DND-41 (cell line): ENCODE data around the gene HABP4.

Experiments used
- ATAC-seq: fragments of 200-7000 bp; cut with Tn5 transposase; 3 replicates; pipeline ENCODE4 v1.9.1; 2021; ENCODE audit warnings: low read depth; ENCODE audit not compliant: insufficient read depth
- DNase-seq: peaks from one replicate; pipeline ENCODE4 v3.0.0-alpha.2; 2020
- H2AFZ ChIP-seq: 2 replicates; pipeline ENCODE4 v1.6.0; 2012; ENCODE audit warnings: low read depth, low read length
- H3K27ac ChIP-seq: 2 replicates; pipeline ENCODE4 v1.5.1; 2012; ENCODE audit warnings: low read length, inconsistent platforms
- H3K27me3 ChIP-seq: fragments of 200-600 bp; sonication (generic); 2 replicates; pipeline ENCODE4 v1.6.0; 2012; ENCODE audit warnings: low read length, mild to moderate bottlenecking, inconsistent platforms; ENCODE audit not compliant: insufficient read depth, poor library complexity
- H3K36me3 ChIP-seq: 2 replicates; pipeline ENCODE4 v1.5.1; 2012; ENCODE audit warnings: low read length, inconsistent platforms; ENCODE audit not compliant: insufficient read depth
- H3K4me1 ChIP-seq: 2 replicates; pipeline ENCODE4 v1.5.1; 2012; ENCODE audit warnings: mild to moderate bottlenecking, low read length; ENCODE audit not compliant: insufficient read depth
- H3K4me2 ChIP-seq: 2 replicates; pipeline ENCODE4 v1.6.0; 2012; ENCODE audit warnings: mild to moderate bottlenecking, moderate library complexity, low read length, inconsistent platforms; ENCODE audit not compliant: insufficient read depth
- H3K4me3 ChIP-seq, 2 experiments: fragments of 200-600 bp in 1 of 2; shearing (Covaris generic) in 1 of 2; 2 replicates each; pipeline ENCODE4 v1.5.1; 2012 to 2016; ENCODE audit warnings: inconsistent platforms in 2 of 2, low read length in 2 of 2, mild to moderate bottlenecking in 2 of 2, low read depth in 1 of 2, moderate library complexity in 1 of 2
- H3K79me2 ChIP-seq: 2 replicates; pipeline ENCODE4 v1.6.0; 2012; ENCODE audit warnings: low read length, inconsistent platforms; ENCODE audit not compliant: insufficient read depth
- H3K9ac ChIP-seq: 2 replicates; pipeline ENCODE4 v1.6.0; 2012; ENCODE audit warnings: low read depth, mild to moderate bottlenecking, inconsistent platforms, low read length, moderate library complexity
- H3K9me3 ChIP-seq: 2 replicates; pipeline ENCODE4 v1.5.1; 2012; ENCODE audit warnings: low read length, moderate library complexity, mild to moderate bottlenecking, inconsistent platforms; ENCODE audit not compliant: insufficient read depth, severe bottlenecking
- H4K20me1 ChIP-seq: 2 replicates; pipeline ENCODE4 v1.6.0; 2012; ENCODE audit warnings: low read length; ENCODE audit not compliant: insufficient read depth
- EZH2 ChIP-seq: IDR thresholded peaks from 3 replicates; pipeline ENCODE4 v1.6.1; 2012; ENCODE audit warnings: borderline replicate concordance, low read depth, mild to moderate bottlenecking, moderate library complexity, low read length, inconsistent platforms; ENCODE audit not compliant: severe bottlenecking
- TF ChIP-seq, protein P1 (sequence below): IDR thresholded peaks from 2 replicates; pipeline ENCODE4 v1.5.1; 2012; ENCODE audit warnings: borderline replicate concordance, low read length, moderate library complexity, mild to moderate bottlenecking; ENCODE audit not compliant: poor library complexity, severe bottlenecking; ENCODE audit errors: extremely low read depth

HABP4 gene

DNA sequence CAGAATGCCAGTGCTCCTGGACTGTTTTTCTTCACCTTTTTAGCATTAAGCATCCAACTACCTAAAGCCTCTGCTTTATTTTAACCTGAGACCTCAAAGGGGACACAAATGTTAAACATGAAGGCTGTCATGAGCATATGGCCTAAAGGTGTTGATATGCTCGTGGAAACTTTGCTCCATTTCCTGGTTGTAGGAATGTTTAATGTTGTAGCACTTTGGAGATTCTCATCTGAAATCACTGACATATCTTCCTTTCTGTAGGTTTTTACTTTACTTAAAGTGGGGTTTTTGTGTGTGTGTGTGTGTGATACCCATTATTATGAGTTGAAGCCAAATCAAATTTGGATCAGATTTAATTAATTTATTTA is 37.0 kb downstream of the HABP4 start:
- H3K9me3 ChIP-seq: no peaks in the 10 kb centered on the region
- DNase-seq (no peak), ATAC-seq (no peak)
- no peak overlapping the region for H3K4me3 ChIP-seq
- no peak overlapping the region for H3K4me2 ChIP-seq
- H3K27ac ChIP-seq: no peak overlapping the region
- H4K20me1 ChIP-seq: no peaks in the 10 kb centered on the region
- TF ChIP-seq, protein P1, sequence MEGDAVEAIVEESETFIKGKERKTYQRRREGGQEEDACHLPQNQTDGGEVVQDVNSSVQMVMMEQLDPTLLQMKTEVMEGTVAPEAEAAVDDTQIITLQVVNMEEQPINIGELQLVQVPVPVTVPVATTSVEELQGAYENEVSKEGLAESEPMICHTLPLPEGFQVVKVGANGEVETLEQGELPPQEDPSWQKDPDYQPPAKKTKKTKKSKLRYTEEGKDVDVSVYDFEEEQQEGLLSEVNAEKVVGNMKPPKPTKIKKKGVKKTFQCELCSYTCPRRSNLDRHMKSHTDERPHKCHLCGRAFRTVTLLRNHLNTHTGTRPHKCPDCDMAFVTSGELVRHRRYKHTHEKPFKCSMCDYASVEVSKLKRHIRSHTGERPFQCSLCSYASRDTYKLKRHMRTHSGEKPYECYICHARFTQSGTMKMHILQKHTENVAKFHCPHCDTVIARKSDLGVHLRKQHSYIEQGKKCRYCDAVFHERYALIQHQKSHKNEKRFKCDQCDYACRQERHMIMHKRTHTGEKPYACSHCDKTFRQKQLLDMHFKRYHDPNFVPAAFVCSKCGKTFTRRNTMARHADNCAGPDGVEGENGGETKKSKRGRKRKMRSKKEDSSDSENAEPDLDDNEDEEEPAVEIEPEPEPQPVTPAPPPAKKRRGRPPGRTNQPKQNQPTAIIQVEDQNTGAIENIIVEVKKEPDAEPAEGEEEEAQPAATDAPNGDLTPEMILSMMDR: no peak
- no peak for TF ChIP-seq EZH2
- no peak overlapping the region for H3K9ac ChIP-seq
- no peaks in the 10 kb centered on the region for H3K4me1 ChIP-seq
- H3K27me3 ChIP-seq: no peaks in the 10 kb centered on the region
- no peak overlapping the region for H2AFZ ChIP-seq
- no peaks in the 10 kb centered on the region for H3K79me2 ChIP-seq
- H3K36me3 ChIP-seq: peaks cover 3% of the 10 kb centered on the region; the same call in 1 of the 2 replicates

DNA sequence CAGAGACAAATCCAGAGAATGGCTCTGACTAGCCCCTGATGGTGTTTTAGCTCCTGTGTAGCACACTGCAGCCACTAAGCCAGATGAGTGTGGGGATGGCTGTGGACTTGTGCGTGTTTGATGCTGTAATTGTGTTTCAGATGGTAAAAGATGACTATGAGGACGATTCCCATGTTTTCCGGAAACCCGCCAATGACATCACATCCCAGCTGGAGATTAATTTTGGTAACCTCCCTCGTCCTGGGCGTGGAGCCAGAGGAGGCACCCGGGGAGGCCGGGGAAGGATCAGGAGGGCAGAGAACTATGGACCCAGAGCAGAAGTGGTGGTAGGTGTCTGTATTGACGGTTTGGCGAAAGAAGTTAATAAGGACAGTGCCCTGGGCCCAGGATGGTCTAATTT is 38.0 kb downstream of the HABP4 start:
- Histone ChIP-seq H3K79me2 (no peaks in the 10 kb centered on the region), H4K20me1 (no peaks in the 10 kb centered on the region), H2AFZ (no peak overlapping the region), H3K4me2 (no peak overlapping the region), H3K4me1 (no peaks in the 10 kb centered on the region), H3K4me3 (no peak overlapping the region), H3K27me3 (no peaks in the 10 kb centered on the region), H3K27ac (no peak overlapping the region), H3K9me3 (no peaks in the 10 kb centered on the region), H3K36me3 (peaks cover 3% of the 10 kb centered on the region; the same call in 1 of the 2 replicates), H3K9ac (no peak overlapping the region)
- TF ChIP-seq, protein P1: no peak
- no peak for TF ChIP-seq EZH2
- DNase-seq (no peak), ATAC-seq (no peak)

DNA sequence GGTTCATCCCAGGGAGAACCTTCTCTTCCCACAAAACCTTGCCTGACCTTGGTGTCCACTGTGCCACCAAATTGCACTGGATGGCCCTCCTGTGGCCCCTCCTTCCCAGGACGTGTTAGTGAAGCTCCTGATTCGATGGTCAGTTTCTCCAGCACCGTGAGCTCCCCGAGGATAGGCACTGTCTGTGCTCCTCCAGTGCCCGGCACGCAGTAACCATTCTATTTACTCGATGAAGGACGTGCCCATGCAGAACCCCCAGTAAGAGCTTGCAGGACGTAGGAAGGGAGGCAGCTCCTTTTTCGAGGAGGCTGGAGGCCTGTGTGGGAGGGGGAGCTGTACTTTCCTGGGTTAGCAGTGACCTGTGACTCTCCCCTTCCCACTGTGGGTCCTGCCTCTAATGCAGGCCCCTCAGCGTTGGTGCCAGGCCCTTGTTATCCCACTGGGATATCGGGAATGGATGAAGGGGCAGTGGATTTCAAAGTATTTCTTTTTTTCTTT is 39.6 kb downstream of the HABP4 start:
- no peak overlapping the region for H3K4me2 ChIP-seq

More for the DNA sequence above, 39.6 kb downstream of the HABP4 start:
- H3K9ac ChIP-seq: no peak overlapping the region
- no peak overlapping the region for H3K27ac ChIP-seq
- H4K20me1 ChIP-seq: no peaks in the 10 kb centered on the region
- H3K27me3 ChIP-seq: no peaks in the 10 kb centered on the region
- no peak for TF ChIP-seq EZH2
- TF ChIP-seq, protein P1: no peak
- no peaks in the 10 kb centered on the region for H3K9me3 ChIP-seq
- no peak for ATAC-seq
- no peaks in the 10 kb centered on the region for H3K79me2 ChIP-seq
- no peak for DNase-seq
- H3K4me1 ChIP-seq: no peaks in the 10 kb centered on the region
- H3K4me3 ChIP-seq: no peak overlapping the region
- H2AFZ ChIP-seq: no peak overlapping the region
- peaks cover 3% of the 10 kb centered on the region; the same call in 1 of the 2 replicates for H3K36me3 ChIP-seq
